Endothelial cell of umbilical vein (primary cell): ENCODE results near the gene PGA3. TPM values are rescaled to one million over a fixed set of nuclear protein-coding genes. Genes with fewer than 3 reads are reported as not detected.

ENCODE experiments used
- BruUV-seq: library from RNA; stranded (reverse); fragments of 400-500 nt; replicated peaks from 2 replicates; lab custom pipeline; 2021; lab: Mats Ljungman, UMichigan
- CTCF ChIA-PET: fragments of 300-600, 350-600 bp; sonication (Branson Sonifier 250); formaldehyde crosslinking; loops from one replicate; lab custom pipeline; 2021; ENCODE audit warnings: antibody characterized with exemption, inconsistent platforms; lab: Charles Lee
- POLR2A ChIA-PET: fragments of 300-600, 350-600 bp; sonication (Branson Sonifier 250); formaldehyde crosslinking; loops from one replicate; lab custom pipeline; 2021; ENCODE audit warnings: antibody characterized with exemption, inconsistent platforms; lab: Charles Lee
- DNase-seq: peaks from one replicate; pipeline ENCODE4 v3.0.0-alpha.2; 2011; ENCODE audit warnings: low read depth, low spot score
- FAIRE-seq: peaks from 2 replicates; lab custom pipeline; 2011; peaks lifted over from hg19 to GRCh38; lab: Jason Lieb, UNC
- H2AFZ ChIP-seq: 2 replicates; pipeline ENCODE4 v1.6.0; 2012; ENCODE audit warnings: low read depth, low read length, control low read depth, inconsistent platforms
- H3K27ac ChIP-seq: 2 replicates; pipeline ENCODE4 v1.5.1; 2011; ENCODE audit warnings: low read depth, mild to moderate bottlenecking, control low read depth, low read length, moderate library complexity; ENCODE audit not compliant: insufficient read depth
- H3K27me3 ChIP-seq, 2 experiments: 2 replicates each; pipeline versions ENCODE4 v1.6.0 to v1.6.1; 2011; ENCODE audit warnings: low read length in 2 of 2, mixed read lengths in 1 of 2; ENCODE audit not compliant: control insufficient read depth in 2 of 2, insufficient read depth in 2 of 2
- H3K36me3 ChIP-seq, 2 experiments: 2 replicates in 1 of 2; 3 replicates in 1 of 2; pipeline ENCODE4 v1.5.1; 2011; ENCODE audit warnings: low read length in 2 of 2, mild to moderate bottlenecking in 1 of 2, moderate library complexity in 1 of 2; ENCODE audit not compliant: control insufficient read depth in 2 of 2, insufficient read depth in 2 of 2; ENCODE audit errors: extremely low read depth in 1 of 2
- H3K4me1 ChIP-seq: 3 replicates; pipeline ENCODE4 v1.5.1; 2011; ENCODE audit warnings: mild to moderate bottlenecking, low read length; ENCODE audit not compliant: control insufficient read depth, insufficient read depth; ENCODE audit errors: extremely low read depth
- H3K4me2 ChIP-seq: 2 replicates; pipeline ENCODE4 v1.6.1; 2011; ENCODE audit warnings: low read length, control low read depth, mixed read lengths; ENCODE audit not compliant: insufficient read depth
- H3K4me3 ChIP-seq, 3 experiments: fragments of 200-600 bp in 1 of 3; sonication (generic), shearing (Covaris generic) in 1 of 3; replicated peaks in 1 of 3; 2 replicates each; pipeline ENCODE4 v1.5.1; 2011 to 2016; ENCODE audit warnings: control low read depth in 3 of 3, low read length in 3 of 3, mild to moderate bottlenecking in 2 of 3, inconsistent platforms in 1 of 3, low read depth in 1 of 3, moderate library complexity in 1 of 3; ENCODE audit not compliant: insufficient read depth in 1 of 3
- H3K79me2 ChIP-seq: 2 replicates; pipeline ENCODE4 v1.6.0; 2012; ENCODE audit warnings: low read length, inconsistent platforms; ENCODE audit not compliant: control insufficient read depth, insufficient read depth
- H3K9ac ChIP-seq: replicated peaks from 2 replicates; pipeline ENCODE3; 2011; ENCODE audit warnings: low read length, control low read depth; ENCODE audit not compliant: insufficient read depth; ENCODE audit errors: extremely low read depth
- H3K9me1 ChIP-seq: replicated peaks from 3 replicates; pipeline ENCODE4 v1.6.0; 2011; ENCODE audit warnings: mild to moderate bottlenecking, low read length; ENCODE audit not compliant: control insufficient read depth, insufficient read depth; ENCODE audit errors: extremely low read depth
- H3K9me3 ChIP-seq: replicated peaks from 2 replicates; pipeline ENCODE4 v1.5.1; 2012; ENCODE audit warnings: low read length, inconsistent platforms; ENCODE audit not compliant: control insufficient read depth, insufficient read depth
- H4K20me1 ChIP-seq: replicated peaks from 2 replicates; pipeline ENCODE3; 2011; ENCODE audit warnings: mild to moderate bottlenecking, low read length; ENCODE audit not compliant: control insufficient read depth, insufficient read depth; ENCODE audit errors: extremely low read depth
- EZH2 ChIP-seq: IDR thresholded peaks from 2 replicates; pipeline ENCODE4 v1.6.1; 2012; ENCODE audit warnings: borderline replicate concordance, low read depth, mild to moderate bottlenecking, moderate library complexity, low read length, inconsistent platforms; ENCODE audit not compliant: severe bottlenecking
- GATA2 ChIP-seq: IDR thresholded peaks from 2 replicates; pipeline ENCODE4 v1.7.0; 2011; ENCODE audit warnings: low read depth, mild to moderate bottlenecking, moderate library complexity, mixed read lengths, low read length; ENCODE audit not compliant: insufficient read length, insufficient read depth
- JUN ChIP-seq: IDR thresholded peaks from 2 replicates; pipeline ENCODE4 v1.6.1; 2011; ENCODE audit warnings: borderline replicate concordance, low read depth; ENCODE audit not compliant: insufficient read length, insufficient read depth
- MYC ChIP-seq: IDR thresholded peaks from one replicate; pipeline ENCODE4 v1.6.1; 2011; ENCODE audit warnings: mild to moderate bottlenecking, low read depth, low read length
- POLR2A ChIP-seq: IDR thresholded peaks from 2 replicates; pipeline ENCODE4 v1.6.1; 2012; ENCODE audit warnings: low read depth, mild to moderate bottlenecking, control low read depth, low read length
- POLR2AphosphoS5 ChIP-seq: IDR thresholded peaks from 2 replicates; pipeline ENCODE4 v1.6.1; 2012; ENCODE audit warnings: low read depth, mild to moderate bottlenecking, control low read depth, low read length, moderate library complexity; ENCODE audit not compliant: insufficient read depth
- dilution Hi-C: fragments of 300-500 bp; cut with MboI; formaldehyde crosslinking; loops from one replicate; pipeline ENCODE4 v1.15.0; 2019; ENCODE audit warnings: low sequenced_read_pairs; ENCODE audit not compliant: extremely low pct_ligation_motif_present
- intact Hi-C: fragments of 100-400 bp; cut with micrococcal nuclease; formaldehyde crosslinking; loops from one replicate; pipeline ENCODE4 v1.10.0; 2022
- polyA plus RNA-seq, 4 experiments: library from polyadenylated mRNA; depleted of rRNA in 3 of 4; stranded (reverse) in 3 of 4; unstranded in 1 of 4; fragments of >200 nt; gene quantifications; 2 replicates each; pipeline versions ENCODE4 v1.2.1 to v1.2.3, GENCODE V29; 2011 to 2012; ENCODE audit warnings: missing spikeins in 1 of 4
- total RNA-seq: library from RNA; stranded (reverse); gene quantifications from 2 replicates; pipeline ENCODE4 v1.2.3, GENCODE V29; 2021
- TF ChIP-seq, protein P1 (sequence below), 2 donors: IDR thresholded peaks; 1 replicate in 1 of 2; 2 replicates in 1 of 2; pipeline ENCODE4 v1.5.1; 2011; ENCODE audit warnings: low read length in 2 of 2, mild to moderate bottlenecking in 2 of 2, moderate library complexity in 2 of 2, control low read depth in 1 of 2, inconsistent platforms in 1 of 2, low read depth in 1 of 2; ENCODE audit not compliant: insufficient read depth in 1 of 2; ENCODE audit errors: extremely low read depth in 1 of 2
- TF ChIP-seq, protein P2 (sequence below): IDR thresholded peaks from 2 replicates; pipeline ENCODE4 v1.6.1; 2011; ENCODE audit not compliant: insufficient read depth, insufficient read length

Gene PGA3
- total and polyA plus RNA-seq, 2 donors (not counting 3 experiments of a cell fraction or from before 2014, with no cell fraction given), result not detected

DNA sequence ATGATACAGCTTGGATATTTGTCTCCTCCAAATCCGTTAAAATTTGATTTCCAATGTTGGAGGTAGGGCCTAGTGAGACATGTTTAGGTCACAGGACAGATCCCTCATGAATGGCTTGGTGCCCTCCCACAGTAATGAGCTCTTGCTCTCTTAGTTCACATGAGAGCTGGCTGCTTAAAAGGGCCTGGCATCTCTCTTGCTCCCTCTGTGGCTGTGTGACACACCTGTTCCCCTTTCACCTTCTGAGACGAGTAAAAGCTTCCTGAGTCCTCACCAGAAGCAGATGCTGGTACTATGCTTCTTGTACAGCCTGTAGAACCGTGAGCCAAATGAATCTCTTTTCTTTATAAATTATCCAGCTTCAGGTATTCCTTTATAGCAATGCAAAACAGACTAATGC is 45.6 kb upstream of the PGA3 start:
- H3K36me3 ChIP-seq, result no peaks in the 10 kb centered on the region
- CTCF ChIA-PET, result interaction anchor here (1.0 to 3.2 kb wide), 3 partner anchors 8 to 28 kb away, joined by 3 to 12 read pairs (median 3); no protein-coding TSS in a partner anchor
- H3K4me3 ChIP-seq, result no peak overlapping the region
- peaks cover 38% of the 10 kb centered on the region for H3K4me1 ChIP-seq
- no peak overlapping the region for H3K27ac ChIP-seq
- H3K27me3 ChIP-seq, result no peaks in the 10 kb centered on the region
- H3K9me3 ChIP-seq, result no peaks in the 10 kb centered on the region
- no peaks in the 10 kb centered on the region for H4K20me1 ChIP-seq
- FAIRE-seq (no peak), DNase-seq (no peak)
- H3K9ac ChIP-seq, result no peak overlapping the region
- no peak overlapping the region for H3K4me2 ChIP-seq
- H2AFZ ChIP-seq, result no peak overlapping the region
- TF ChIP-seq EZH2 (no peak), MYC (no peak), JUN (no peak), POLR2AphosphoS5 (no peak), GATA2 (no peak), POLR2A (no peak)
- TF ChIP-seq, protein P1, sequence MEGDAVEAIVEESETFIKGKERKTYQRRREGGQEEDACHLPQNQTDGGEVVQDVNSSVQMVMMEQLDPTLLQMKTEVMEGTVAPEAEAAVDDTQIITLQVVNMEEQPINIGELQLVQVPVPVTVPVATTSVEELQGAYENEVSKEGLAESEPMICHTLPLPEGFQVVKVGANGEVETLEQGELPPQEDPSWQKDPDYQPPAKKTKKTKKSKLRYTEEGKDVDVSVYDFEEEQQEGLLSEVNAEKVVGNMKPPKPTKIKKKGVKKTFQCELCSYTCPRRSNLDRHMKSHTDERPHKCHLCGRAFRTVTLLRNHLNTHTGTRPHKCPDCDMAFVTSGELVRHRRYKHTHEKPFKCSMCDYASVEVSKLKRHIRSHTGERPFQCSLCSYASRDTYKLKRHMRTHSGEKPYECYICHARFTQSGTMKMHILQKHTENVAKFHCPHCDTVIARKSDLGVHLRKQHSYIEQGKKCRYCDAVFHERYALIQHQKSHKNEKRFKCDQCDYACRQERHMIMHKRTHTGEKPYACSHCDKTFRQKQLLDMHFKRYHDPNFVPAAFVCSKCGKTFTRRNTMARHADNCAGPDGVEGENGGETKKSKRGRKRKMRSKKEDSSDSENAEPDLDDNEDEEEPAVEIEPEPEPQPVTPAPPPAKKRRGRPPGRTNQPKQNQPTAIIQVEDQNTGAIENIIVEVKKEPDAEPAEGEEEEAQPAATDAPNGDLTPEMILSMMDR (IDR thresholded peaks at IDR 0.05; ENCODE audit: extremely low read depth in 1 of 2, insufficient read depth in 1 of 2, low read depth in 1 of 2, low read length in 2 of 2), result no peak
- TF ChIP-seq, protein P2, sequence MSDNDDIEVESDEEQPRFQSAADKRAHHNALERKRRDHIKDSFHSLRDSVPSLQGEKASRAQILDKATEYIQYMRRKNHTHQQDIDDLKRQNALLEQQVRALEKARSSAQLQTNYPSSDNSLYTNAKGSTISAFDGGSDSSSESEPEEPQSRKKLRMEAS, result no peak
- POLR2A ChIA-PET, result no interaction called here
- BruUV-seq, result no TSS peak
- no peaks in the 10 kb centered on the region for H3K9me1 ChIP-seq
- dilution Hi-C loops (no loop called here), intact Hi-C loops (loop anchor here (10.0 kb wide), 1 partner anchor 323 kb away; no protein-coding TSS in a partner anchor)
- H3K79me2 ChIP-seq, result peaks cover 50% of the 10 kb centered on the region
